GM10847 (cell line): ENCODE results near the gene FREM1.

Source experiments
- POLR2A ChIP-seq: IDR thresholded peaks from 2 replicates; pipeline ENCODE4 v1.6.1; 2011; ENCODE audit not compliant: insufficient read length; ENCODE audit errors: extremely low read depth

The FREM1 gene

GRCh38 chr9:14926941-14927624 lies 16.9 kb upstream of the FREM1 start:
- TF ChIP-seq POLR2A, result no peak

GRCh38 chr9:14924230-14925219 lies 14.3 kb upstream of the FREM1 start:
- TF ChIP-seq POLR2A, result no peak

- TF ChIP-seq POLR2A, result no peak
Observed at GRCh38 chr9:14923701-14924100, 13.5 kb upstream of the FREM1 start.

GRCh38 chr9:14913366-14913765 lies 3.1 kb upstream of the FREM1 start:
- no peak for TF ChIP-seq POLR2A

GRCh38 chr9:14912859-14913258 lies 2.6 kb upstream of the FREM1 start:
- no peak for TF ChIP-seq POLR2A

GRCh38 chr9:14911046-14911445 lies 818 bp upstream of the FREM1 start:
- TF ChIP-seq POLR2A, result no peak

- no peak for TF ChIP-seq POLR2A
Observed at GRCh38 chr9:14909601-14909960, 647 bp downstream of the FREM1 start.

GRCh38 chr9:14909181-14909580 lies 1.0 kb downstream of the FREM1 start:
- TF ChIP-seq POLR2A, result no peak

GRCh38 chr9:14908295-14909180 lies 1.7 kb downstream of the FREM1 start:
- TF ChIP-seq POLR2A, result no peak

- no peak for TF ChIP-seq POLR2A
Observed at GRCh38 chr9:14907696-14908095, 2.5 kb downstream of the FREM1 start.

GRCh38 chr9:14907360-14907685 lies 2.9 kb downstream of the FREM1 start:
- no peak for TF ChIP-seq POLR2A

- no peak for TF ChIP-seq POLR2A
Observed at GRCh38 chr9:14906644-14907359, 3.4 kb downstream of the FREM1 start.

GRCh38 chr9:14906000-14906399 lies 4.2 kb downstream of the FREM1 start:
- TF ChIP-seq POLR2A, result no peak

GRCh38 chr9:14903040-14903439 lies 7.2 kb downstream of the FREM1 start:
- no peak for TF ChIP-seq POLR2A

- no peak for TF ChIP-seq POLR2A
Observed at GRCh38 chr9:14902561-14902960, 7.7 kb downstream of the FREM1 start.

GRCh38 chr9:14899815-14900193 lies 10.4 kb downstream of the FREM1 start:
- no peak for TF ChIP-seq POLR2A
